GM12865 (cell line): ENCODE measurements around the gene PLCB1.
"Not testable (repeated sequence)": the region's sequence is repeated elsewhere in the genome, so short reads cannot be mapped to it uniquely, and the experiment has no call there.

ENCODE experiments used
- DNase-seq: peaks from one replicate; pipeline ENCODE4 v3.0.0; 2010; ENCODE audit warnings: low read depth
- H3K4me3 ChIP-seq: 2 replicates; pipeline ENCODE4 v1.5.1; 2011; ENCODE audit warnings: mild to moderate bottlenecking, low read depth, low read length, control low read depth
- TF ChIP-seq, protein P1 (sequence below): IDR thresholded peaks from 2 replicates; pipeline ENCODE4 v1.5.1; 2011; ENCODE audit warnings: low read length, control low read depth, low read depth, inconsistent platforms; ENCODE audit not compliant: insufficient read depth; ENCODE audit errors: missing control alignments

PLCB1 gene

DNA sequence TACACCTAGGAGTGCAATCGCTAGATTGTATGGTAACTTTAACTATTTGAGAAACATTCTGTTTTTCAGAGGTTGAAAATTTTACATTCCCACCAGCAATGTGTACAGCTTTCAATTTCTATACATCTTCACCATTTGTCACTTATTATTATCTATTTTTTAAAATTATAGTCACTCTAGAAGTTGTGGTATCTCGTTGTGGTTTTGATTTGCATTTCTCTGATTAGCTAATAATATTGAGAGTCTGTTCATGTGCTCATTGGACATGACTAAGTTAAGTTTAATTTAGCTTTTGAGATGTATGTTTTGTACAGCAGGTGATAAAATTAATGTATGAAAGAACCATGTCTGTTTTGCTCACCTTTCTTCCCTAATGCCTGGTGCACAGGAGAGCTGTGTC, 34.8 kb upstream of the PLCB1 start:
- DNase-seq = no peak
- TF ChIP-seq, protein P1, sequence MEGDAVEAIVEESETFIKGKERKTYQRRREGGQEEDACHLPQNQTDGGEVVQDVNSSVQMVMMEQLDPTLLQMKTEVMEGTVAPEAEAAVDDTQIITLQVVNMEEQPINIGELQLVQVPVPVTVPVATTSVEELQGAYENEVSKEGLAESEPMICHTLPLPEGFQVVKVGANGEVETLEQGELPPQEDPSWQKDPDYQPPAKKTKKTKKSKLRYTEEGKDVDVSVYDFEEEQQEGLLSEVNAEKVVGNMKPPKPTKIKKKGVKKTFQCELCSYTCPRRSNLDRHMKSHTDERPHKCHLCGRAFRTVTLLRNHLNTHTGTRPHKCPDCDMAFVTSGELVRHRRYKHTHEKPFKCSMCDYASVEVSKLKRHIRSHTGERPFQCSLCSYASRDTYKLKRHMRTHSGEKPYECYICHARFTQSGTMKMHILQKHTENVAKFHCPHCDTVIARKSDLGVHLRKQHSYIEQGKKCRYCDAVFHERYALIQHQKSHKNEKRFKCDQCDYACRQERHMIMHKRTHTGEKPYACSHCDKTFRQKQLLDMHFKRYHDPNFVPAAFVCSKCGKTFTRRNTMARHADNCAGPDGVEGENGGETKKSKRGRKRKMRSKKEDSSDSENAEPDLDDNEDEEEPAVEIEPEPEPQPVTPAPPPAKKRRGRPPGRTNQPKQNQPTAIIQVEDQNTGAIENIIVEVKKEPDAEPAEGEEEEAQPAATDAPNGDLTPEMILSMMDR = no peak
- no peak overlapping the region for H3K4me3 ChIP-seq

DNA sequence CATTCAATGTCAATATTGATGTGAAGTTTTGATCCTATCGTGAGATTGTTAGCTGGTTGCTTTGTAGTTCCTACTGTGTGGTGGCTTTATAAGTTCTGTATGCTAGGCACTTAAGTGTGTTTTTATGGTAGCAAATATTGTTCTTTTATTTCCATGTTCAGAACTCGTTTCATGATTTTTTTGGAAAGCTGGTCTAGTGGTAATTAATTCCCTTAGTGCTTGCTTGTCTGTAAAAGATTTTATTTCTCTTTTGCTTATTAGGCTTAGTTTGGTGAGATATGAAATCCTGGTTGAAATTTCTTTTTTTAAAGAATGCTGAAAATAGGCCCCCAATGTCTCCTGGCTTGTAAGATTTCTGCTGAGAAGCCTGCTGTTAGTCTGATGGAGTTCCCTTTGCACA, 27.8 kb upstream of the PLCB1 start:
- TF ChIP-seq, protein P1 = no peak
- H3K4me3 ChIP-seq = no peak overlapping the region
- no peak for DNase-seq

DNA sequence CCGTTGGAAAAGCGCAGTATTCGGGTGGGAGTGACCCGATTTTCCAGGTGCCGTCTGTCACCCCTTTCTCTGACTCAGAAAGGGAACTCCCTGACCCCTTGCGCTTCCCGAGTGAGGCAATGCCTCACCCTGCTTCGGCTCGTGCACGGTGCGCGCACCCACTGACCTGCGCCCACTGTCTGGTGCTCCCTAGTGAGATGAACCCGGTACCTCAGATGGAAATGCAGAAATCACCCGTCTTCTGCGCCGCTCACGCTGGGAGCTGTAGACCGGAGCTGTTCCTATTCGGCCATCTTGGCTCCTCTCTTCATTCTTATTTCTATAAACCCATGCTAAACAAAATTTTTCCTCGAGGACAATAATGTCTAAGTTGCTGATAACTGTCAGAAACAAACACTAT, 17.5 kb upstream of the PLCB1 start:
- DNase-seq, H3K4me3 ChIP-seq: not testable (repeated sequence)

DNA sequence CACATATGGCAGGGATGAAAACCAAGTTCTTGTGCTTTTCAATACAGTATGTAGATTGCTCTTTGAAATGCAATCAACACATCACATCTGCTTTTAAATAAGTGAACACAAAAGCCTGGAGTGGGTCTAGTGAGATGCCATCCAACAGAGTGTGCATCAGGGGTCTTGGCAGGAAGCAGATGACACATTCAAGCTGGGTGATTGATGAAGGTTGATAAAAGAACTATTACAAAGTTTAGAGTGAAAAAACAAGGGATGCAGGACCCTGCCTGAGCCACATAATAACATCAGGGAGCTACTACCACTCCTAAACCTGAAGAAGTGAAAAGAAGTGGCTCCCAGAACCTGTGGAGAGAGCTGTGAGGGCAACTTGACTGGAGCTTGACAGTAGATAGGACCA, 16.6 kb upstream of the PLCB1 start:
- TF ChIP-seq, protein P1 = no peak
- DNase-seq = no peak
- H3K4me3 ChIP-seq = no peak overlapping the region

DNA sequence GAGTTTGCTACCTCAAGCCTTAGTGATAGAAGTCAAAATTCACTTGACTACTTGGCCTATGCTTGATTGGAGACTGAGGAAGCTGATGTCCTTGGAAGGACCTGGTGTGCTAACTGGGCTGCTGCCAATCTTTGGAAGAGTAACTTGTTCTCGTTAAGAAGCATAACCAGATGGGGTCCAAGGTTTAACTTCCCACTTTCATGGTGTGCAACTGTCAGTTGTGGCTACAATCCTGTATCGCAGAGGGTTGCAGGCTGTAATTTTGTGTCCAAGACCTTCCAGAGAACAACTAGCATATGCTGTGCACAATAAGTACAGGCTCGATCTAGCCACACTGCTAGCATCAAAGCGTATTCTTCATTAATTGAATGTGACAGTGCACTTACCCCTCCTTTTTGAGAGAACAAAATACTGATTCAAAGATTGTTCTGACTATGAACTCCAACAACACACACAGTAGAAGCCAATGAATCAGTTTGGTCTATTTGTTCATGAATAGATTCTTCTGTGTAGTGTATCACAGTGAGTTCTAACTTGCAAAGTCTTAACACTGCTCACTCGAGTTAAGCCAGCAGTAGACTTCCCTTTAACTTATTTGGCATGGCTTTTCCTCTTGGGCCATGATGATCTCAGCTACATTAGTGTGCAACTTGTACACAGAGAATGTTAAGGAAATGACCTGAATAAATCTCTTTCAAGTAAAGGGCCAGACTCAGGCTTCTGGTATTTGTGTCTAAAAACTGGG, 15.8 kb upstream of the PLCB1 start:
- DNase-seq = no peak
- no peak overlapping the region for H3K4me3 ChIP-seq
- TF ChIP-seq, protein P1 = no peak

DNA sequence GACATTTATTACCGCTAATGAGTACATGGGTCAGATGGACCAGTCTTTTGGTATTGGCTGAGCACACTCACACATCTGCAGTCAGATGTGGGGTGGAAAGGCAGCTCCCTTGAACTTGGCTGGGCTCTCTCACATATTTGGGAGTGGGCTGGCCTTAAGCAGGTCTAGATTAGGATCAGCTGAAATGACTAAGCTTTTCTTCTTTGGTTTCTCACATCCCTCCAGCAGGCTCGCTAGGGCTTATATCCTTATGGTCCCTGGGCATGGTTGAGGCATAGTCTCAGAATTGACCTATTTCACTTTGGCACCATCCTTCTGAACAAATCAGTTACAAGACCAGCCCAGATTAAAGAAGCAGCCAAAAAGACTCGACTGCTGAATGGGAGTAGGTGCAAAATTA, 14.4 kb upstream of the PLCB1 start:
- DNase-seq = no peak
- TF ChIP-seq, protein P1 = no peak
- no peak overlapping the region for H3K4me3 ChIP-seq

DNA sequence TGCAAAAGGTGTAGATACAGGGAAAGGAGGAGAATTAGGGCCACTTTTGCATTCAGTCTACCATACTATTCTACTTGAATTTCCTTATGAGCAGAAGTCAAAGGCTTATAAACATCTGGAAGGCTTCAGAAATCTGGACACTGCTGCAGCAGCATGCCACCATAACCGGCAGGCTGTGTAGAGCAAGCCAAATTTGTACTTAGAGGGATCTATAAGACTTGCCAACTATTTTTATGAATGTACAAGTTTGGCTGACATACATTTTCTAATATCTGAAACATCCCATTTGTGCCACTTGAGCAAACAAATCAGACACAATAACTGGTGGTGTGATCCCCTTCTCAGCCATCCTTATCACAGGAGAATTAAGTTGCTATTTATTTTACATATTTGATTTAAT, 14.0 kb upstream of the PLCB1 start:
- DNase-seq = no peak
- TF ChIP-seq, protein P1 = no peak
- H3K4me3 ChIP-seq = no peak overlapping the region

DNA sequence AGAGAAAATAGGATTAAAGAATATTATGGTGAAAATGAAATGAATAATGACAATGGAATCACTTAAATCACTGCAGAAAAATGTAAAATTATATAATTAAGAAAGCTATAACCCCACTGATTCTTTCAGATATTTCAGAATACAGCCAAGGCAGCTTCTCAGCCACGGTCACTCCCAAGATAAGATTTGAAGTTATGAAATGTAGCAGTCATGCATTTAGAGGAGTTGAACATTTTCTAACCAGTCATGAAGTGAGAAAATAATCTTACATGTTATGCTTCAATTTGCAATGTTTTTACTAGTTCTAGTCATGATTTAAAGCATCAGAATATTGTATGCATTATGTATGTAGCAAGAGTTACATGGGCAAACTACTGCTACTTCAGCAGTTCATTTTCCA, 13.3 kb upstream of the PLCB1 start:
- TF ChIP-seq, protein P1 = no peak
- H3K4me3 ChIP-seq = no peak overlapping the region
- no peak for DNase-seq
